HL-60/S4 treated with phorbol 12-myristate 13-acetate at 8.2 ng/mL for 4 days and 3 days (cell line): Measurements from ENCODE around the gene GNAS.

Experiments
- in situ Hi-C: fragments of 300-500 bp; cut with MboI; formaldehyde crosslinking; loops from 2 replicates; pipeline ENCODE4 v1.15.0; 2022; ENCODE audit warnings: low sequenced_read_pairs

Gene GNAS

GRCh38 chr20:58851969-58852458 lies 502 bp upstream of the GNAS start:
- in situ Hi-C loops, result loop anchor here (25.0 kb wide), 2 partner anchors 360 to 560 kb away; no protein-coding TSS in a partner anchor

GRCh38 chr20:58853466-58853865 lies 950 bp downstream of the GNAS start:
- in situ Hi-C loops, result loop anchor here (25.0 kb wide), 2 partner anchors 359 to 559 kb away; no protein-coding TSS in a partner anchor

GRCh38 chr20:58853976-58854637 lies 1.6 kb downstream of the GNAS start:
- in situ Hi-C loops, result loop anchor here (25.0 kb wide), 2 partner anchors 358 to 558 kb away; no protein-coding TSS in a partner anchor

- in situ Hi-C loops, result loop anchor here (25.0 kb wide), 2 partner anchors 357 to 557 kb away; no protein-coding TSS in a partner anchor
Measured at GRCh38 chr20:58854638-58855471, 2.3 kb downstream of the GNAS start.

GRCh38 chr20:58855506-58856389 lies 3.2 kb downstream of the GNAS start:
- in situ Hi-C loops, result loop anchor here (25.0 kb wide), 2 partner anchors 357 to 557 kb away; no protein-coding TSS in a partner anchor

GRCh38 chr20:58863044-58863790 lies 10.7 kb downstream of the GNAS start:
- in situ Hi-C loops, result loop anchor here (25.0 kb wide), 2 partner anchors 349 to 549 kb away; no protein-coding TSS in a partner anchor

- in situ Hi-C loops, result loop anchor here (25.0 kb wide), 2 partner anchors 348 to 548 kb away; no protein-coding TSS in a partner anchor
Measured at GRCh38 chr20:58864346-58864745, 11.8 kb downstream of the GNAS start.

GRCh38 chr20:58865843-58866242 lies 13.3 kb downstream of the GNAS start:
- in situ Hi-C loops, result loop anchor here (25.0 kb wide), 2 partner anchors 346 to 546 kb away; no protein-coding TSS in a partner anchor

- in situ Hi-C loops, result loop anchor here (25.0 kb wide), 2 partner anchors 345 to 545 kb away; no protein-coding TSS in a partner anchor
Measured at GRCh38 chr20:58867211-58867610, 14.7 kb downstream of the GNAS start.

GRCh38 chr20:58868795-58869194 lies 16.3 kb downstream of the GNAS start:
- in situ Hi-C loops, result loop anchor here (25.0 kb wide), 2 partner anchors 344 to 544 kb away; no protein-coding TSS in a partner anchor

GRCh38 chr20:58869662-58870227 lies 17.2 kb downstream of the GNAS start:
- in situ Hi-C loops, result loop anchor here (25.0 kb wide), 2 partner anchors 343 to 543 kb away; no protein-coding TSS in a partner anchor

GRCh38 chr20:58870293-58871014 lies 17.9 kb downstream of the GNAS start:
- in situ Hi-C loops, result loop anchor here (25.0 kb wide), 2 partner anchors 342 to 542 kb away; no protein-coding TSS in a partner anchor

GRCh38 chr20:58871533-58872102 lies 19.1 kb downstream of the GNAS start:
- in situ Hi-C loops, result loop anchor here (25.0 kb wide), 2 partner anchors 341 to 541 kb away; no protein-coding TSS in a partner anchor

GRCh38 chr20:58874469-58874868 lies 22.0 kb downstream of the GNAS start:
- in situ Hi-C loops, result loop anchor here (25.0 kb wide), 2 partner anchors 338 to 538 kb away; no protein-coding TSS in a partner anchor

GRCh38 chr20:58875111-58875510 lies 22.6 kb downstream of the GNAS start:
- in situ Hi-C loops, result no loop called here

- in situ Hi-C loops, result no loop called here
Measured at GRCh38 chr20:58875541-58876134, 23.1 kb downstream of the GNAS start.

GRCh38 chr20:58876437-58876836 lies 23.9 kb downstream of the GNAS start:
- in situ Hi-C loops, result no loop called here
